NOMO-1 treated with dmso at 0.1 percent for 144 hours (cell line): ENCODE data around the gene TRIM77.
"Not testable (repeated sequence)": the region's sequence is repeated elsewhere in the genome, so short reads cannot be mapped to it uniquely, and the experiment has no call there.

Experiments
- DNase-seq: peaks from one replicate; lab custom pipeline; 2025; ENCODE audit not compliant: unreplicated experiment; lab: John Stamatoyannopoulos, UW

Gene TRIM77, protein sequence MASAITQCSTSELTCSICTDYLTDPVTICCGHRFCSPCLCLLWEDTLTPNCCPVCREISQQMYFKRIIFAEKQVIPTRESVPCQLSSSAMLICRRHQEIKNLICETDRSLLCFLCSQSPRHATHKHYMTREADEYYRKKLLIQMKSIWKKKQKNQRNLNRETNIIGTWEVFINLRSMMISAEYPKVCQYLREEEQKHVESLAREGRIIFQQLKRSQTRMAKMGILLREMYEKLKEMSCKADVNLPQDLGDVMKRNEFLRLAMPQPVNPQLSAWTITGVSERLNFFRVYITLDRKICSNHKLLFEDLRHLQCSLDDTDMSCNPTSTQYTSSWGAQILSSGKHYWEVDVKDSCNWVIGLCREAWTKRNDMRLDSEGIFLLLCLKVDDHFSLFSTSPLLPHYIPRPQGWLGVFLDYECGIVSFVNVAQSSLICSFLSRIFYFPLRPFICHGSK

DNA sequence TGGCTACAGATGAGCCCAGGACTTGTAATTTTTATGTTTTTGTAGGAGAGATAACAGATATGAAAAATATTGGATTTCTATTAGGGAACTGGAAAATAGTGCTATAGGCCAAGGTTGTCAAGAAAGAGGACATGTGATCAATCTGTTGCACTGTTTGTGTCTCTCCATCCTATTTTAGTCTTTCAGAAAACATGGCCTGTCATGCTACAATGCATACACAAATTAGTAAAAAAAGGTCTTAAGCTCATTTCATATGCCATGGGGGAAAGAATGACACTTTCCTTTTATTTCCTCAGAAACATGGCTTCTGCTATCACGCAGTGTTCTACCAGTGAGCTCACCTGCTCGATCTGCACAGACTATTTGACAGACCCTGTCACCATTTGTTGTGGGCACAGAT lies at the start of gene TRIM77:
Gene TRIM77, plus strand, starts transcription at position 301 of the 400 bp plus-strand sequence. Its CDS starts 0 bp downstream, at position 301.
- not testable (repeated sequence) for DNase-seq

DNA sequence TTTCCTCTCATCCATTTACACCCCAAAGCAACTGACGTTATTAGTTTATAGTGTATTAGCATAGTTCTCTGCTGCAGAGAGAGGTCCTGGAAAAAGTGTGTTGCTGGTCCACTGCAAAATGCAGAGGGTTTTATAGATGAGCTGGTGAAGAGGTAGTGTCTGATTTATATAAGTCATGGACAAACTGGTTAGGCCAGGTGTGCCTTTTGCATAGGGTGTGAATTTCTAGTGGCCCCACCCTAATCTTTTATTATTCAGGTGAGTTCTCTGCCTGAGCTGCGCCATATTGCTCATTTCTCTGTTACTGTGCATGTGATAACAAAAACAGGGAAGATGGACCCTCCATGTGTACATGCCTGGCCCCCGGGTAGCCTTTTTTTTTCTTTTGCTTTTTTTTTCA lies 43.1 kb upstream of the TRIM77 start:
- no peak for DNase-seq

DNA sequence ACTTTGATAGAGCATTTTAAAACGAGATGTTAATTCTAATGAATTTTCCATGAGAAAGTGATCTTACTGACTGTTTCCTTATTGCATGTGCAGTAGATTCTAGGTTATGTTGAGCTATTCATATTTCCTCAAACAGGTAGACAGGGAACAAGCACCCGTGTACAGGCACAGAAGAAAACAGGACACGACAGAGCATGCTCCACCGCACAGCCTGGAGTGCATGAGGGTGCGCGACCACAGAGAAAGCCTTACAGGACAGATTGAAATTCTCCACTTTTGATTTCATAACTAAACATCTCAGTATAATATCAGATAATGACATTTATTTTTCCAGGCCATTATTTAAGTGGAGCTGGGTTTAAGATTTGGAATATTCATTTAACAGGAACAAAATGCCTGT lies 41.9 kb upstream of the TRIM77 start:
- DNase-seq, result not testable (repeated sequence)

DNA sequence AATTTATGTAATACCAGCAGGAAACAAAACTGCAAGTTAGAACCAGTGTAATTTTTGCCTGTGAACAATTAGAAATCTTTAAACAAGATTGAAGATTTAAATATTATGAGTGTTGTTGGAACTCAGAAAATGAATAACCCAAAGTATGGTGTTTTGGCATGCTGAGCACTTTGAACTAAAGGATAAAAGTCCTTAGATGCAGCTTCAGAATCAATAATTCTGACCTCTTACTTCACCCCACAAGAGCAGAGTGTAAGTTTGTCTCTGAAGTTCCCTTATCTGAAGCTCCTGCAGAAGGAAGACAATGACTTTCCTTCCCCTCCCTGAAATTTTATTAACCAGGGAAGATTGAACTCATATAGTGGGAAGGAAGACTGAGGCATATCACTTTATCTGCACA lies 40.5 kb upstream of the TRIM77 start:
- not testable (repeated sequence) for DNase-seq

DNA sequence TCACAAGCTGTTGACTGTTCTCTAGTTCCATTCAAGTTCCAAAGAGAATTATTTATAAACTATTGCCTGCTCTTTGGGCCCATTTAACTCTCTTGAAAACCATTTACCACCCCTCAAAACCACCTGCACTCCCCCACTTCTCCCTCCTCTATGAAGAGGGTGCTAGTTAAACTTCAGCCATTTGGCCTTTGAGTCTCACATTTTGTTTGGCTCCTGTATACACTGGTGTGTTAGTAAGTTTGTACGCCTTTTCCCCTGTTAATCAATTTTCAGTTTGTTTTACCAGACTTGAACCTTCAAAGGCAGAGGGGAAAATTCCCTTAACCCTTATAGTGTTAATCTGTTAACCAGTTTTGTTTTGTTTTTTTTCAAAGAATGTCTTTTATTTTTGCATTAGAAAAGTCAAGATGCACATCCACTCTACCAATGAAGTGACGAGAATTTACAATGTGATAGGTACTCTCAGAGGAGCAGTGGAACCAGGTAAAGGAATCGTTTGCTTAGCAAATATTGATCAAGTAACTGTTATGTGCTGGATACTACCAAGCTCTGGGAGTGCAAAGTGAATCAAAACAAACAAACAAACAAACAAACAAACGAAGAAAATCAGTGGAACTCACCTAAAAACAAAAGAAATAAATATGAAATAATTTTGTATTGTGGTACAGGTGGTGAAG lies 40.0 kb upstream of the TRIM77 start:
- DNase-seq, result not testable (repeated sequence)

DNA sequence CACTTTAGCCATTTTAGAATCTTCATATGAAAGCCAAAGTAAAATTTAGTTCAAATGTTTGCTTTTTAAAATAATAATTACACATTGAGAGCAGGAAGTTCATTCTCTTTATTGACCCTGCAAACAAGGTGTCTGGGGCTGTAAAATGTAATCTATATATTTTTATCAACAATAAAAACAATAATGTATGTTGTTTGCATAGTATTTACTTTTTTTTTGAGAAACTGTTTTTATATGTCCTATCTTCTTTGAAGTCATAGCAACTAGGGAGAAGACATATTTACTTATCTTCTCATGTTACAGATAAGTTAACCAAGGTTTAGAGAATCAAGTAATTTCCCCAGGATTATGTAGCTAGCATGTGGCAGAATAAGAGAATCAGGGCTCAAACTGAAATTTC lies 37.6 kb upstream of the TRIM77 start:
- not testable (repeated sequence) for DNase-seq

DNA sequence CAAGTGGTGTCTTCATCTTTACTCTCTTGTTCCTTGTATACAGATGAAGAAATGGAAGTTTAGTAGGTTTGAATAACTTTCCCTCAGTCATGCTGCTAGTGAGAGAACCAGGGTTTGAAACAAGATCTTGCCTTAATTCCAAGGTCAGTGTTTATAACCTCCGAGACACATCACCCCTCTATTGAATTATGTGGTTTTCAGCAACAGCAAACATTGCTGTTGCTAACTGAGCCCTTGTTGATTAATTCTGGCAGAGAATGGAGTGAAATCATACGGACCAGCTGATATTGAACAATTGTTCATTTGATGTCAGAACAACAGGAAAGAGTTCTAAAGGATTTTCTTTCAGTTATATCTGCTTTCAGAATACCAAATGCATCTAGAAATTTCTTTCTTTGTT lies 36.7 kb upstream of the TRIM77 start:
- DNase-seq, result not testable (repeated sequence)

DNA sequence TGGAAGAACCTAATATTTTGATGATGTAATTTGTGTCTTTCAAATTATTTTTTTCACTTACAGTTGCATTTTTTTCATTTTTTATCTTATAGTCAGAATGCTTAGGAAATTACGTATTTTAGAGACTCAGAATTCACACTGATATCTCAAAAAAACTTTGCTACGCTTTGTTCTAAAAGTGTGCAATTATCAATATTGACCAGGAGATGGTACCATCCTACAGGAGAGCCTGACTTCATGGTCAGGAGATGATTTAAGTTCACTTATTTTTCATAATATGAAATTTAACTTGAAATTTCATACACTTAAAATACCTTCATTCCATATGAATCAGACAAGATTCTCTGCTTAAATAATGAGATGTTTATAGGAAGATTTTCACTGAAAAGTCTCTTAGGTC lies 34.7 kb upstream of the TRIM77 start:
- not testable (repeated sequence) for DNase-seq

DNA sequence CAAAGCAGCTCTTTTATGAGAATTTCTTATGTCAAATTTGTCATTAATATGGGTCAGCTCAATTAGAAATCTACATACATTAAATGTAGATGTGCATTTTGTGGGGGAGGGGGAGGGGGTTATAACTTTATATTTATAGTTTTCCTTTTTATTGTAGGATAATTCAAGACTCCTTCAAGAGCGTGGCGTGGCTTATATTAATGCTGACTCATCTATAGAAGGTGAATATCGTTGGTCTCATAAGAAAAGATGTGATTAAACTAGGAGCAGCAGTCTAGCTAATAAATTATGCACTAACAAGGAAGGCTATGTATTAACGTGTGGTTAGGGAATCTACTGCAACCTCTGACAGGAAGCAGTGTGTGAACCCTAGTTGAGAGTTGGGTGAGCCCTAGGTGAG lies 34.2 kb upstream of the TRIM77 start:
- not testable (repeated sequence) for DNase-seq

DNA sequence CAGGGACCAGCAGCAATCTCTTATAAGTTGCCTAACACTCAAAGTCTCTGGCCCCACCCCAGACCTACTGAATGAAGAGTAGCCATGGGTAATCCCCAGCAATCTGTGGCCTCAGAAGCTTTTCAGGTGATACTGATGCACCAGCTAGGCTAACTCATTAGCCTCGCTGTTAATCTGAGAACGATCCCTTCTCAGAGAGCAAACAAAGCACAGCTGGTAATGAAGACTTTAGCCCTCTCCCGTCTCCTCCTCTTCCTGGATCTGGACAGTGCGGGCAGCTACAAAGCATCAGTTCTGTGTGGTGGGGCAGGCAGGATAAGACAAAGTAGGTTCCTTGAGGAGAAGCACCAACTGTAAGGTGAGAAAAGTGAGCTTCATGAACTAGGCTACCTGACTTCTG lies 3.0 kb upstream of the TRIM77 start:
- DNase-seq, result not testable (repeated sequence)

DNA sequence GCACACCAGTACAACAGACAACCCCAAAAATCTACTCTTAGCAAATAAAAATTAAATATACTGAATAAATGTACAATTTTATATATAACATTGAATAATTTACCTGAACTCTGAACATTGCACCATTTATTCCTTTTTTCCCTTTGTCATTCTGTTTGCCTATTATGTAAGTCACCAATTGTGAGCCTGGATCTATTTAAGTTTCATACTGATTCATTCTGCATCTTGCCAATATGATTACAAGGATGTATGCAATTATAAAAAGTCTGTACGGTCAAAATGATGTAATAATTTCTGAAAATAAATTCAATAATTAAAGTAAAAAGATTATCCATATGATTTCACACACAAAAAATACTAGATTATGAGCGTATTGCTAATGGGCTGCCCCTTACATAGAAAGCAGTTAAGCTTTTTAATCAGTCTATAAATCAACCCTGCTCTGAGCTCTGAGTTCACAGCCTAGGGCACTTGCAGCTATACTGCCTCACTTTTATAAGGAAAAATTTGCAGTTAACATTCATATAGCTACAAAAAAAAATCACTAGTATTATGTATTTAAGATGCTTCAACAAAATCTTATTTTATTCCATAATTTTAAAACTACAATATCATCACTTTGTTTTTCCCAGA lies 14.9 kb downstream of the TRIM77 start:
- DNase-seq, result not testable (repeated sequence)

DNA sequence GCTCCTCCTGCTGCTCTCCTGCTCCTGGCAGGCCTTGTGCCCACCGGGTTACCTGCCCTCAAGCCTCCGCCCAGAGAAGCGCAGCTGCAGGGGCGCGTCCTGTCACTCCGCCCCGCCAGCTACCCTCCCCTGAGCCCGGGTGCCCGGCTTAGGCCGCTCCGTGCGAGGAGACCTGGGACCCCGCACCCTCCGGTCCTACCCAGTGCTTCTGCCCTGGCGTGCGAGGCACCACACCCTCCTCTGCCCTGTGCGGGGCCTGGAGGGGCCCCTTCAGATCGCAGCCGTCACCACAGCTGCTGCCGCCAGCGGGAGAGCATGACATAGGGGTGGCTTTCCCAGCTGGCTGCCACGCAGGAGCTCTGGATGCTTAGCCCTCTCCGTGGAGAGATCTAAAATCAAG lies 20.1 kb downstream of the TRIM77 start:
- not testable (repeated sequence) for DNase-seq

DNA sequence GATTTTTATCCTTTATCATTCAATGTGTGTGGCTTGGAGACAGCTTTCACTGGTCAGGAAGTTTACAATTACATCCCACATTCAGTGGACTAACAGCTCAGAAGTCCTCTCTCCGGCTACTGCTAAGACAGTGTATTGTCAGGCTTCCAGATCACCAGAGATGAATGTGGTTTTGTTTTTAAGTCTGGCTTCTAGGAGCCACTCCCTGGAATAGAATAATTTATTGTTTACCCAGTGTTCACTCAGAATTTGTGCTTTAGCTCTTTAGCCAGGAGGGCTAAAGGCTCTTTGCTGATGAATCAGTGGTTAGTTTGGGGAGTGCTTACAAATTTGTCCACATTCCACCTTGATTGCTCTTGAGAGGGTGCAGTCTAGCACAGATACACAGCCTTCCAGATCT lies 26.5 kb downstream of the TRIM77 start:
- DNase-seq, result no peak

DNA sequence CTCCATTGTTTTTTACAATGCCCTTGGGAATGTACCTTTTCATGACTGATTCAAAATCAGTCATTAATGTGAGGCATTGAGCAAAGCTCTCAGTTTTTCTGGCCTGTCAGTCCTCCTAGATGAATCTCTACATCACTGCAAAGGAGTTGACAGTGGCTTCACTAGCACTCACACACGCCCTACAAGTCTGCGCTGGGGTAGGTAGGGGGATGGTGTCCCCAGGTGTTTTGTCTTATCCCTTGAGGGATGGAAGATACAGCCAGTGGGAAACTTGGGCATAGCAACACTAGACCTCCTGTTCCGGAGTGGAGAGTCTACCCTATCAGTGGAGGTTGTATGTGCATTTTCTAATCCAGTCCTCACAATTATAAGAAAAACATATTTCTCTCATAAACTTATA lies 27.0 kb downstream of the TRIM77 start:
- DNase-seq, result no peak

DNA sequence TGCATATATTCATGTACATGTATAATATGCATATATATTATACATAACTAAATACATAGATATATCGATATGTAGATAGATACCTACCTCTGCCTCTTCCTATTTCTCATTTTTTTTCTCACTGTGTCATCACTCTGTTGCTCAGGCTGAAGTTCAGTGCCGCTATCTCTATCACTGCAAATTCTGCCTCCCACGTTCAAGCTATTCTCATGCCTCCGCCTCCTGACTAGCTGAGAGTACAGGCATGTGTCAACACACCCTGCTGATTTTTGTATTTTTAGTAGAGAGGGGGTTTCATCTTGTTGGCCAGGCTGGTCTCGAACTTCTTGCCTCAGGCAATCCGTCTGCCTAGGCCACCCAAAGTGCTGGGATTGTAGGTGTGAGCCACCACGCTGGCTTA lies 31.3 kb downstream of the TRIM77 start:
- DNase-seq, result not testable (repeated sequence)

DNA sequence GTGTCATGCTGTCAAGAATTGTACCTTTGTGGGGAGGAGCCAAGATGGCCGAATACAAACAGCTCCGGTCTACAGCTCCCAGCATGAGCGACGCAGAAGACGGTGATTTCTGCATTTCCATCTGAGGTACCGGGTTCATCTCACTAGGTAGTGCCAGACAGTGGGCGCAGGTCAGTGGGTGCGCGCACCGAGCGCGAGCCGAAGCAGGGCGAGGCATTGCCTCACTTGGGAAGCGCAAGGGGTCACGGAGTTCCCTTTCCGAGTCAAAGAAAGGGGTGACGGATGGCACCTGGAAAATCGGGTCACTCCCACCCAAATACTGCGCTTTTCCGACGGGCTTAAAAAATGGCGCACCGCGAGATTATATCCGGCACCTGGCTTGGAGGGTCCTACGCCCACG lies 34.1 kb downstream of the TRIM77 start:
- DNase-seq, result not testable (repeated sequence)

DNA sequence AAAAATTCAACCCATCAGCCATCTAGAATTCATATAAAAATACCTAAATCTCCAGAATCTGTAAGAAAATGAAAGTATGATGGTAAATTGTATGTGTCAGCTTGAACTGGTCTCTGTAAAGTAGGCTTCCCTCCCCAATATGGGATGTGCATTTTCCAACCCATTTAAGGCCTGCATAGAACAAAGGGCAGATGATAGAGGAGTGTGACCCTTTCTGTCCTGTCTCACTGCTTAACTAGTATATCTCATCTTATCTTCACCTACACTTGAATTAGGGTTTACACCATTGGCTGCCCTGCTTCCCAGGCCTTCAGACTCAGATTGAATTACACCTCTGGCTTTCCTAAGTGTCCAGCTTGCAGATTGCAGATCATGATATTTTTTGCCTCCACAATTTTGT lies 40.7 kb downstream of the TRIM77 start:
- DNase-seq, result not testable (repeated sequence)
